Middle frontal gyrus (tissue), 1 donor: Measurements from ENCODE around the gene SFXN2.
"Not testable (repeated sequence)": the region's sequence is repeated elsewhere in the genome, so short reads cannot be mapped to it uniquely, and the experiment has no call there.

Experiments
- DNase-seq: peaks from one replicate; pipeline ENCODE4 v3.0.0-alpha.2; 2015; ENCODE audit warnings: low spot score; ENCODE audit errors: extremely low spot score

Gene SFXN2

GRCh38 chr10:102752934-102753664 is 38.7 kb downstream of the SFXN2 start:
- DNase-seq: no peak

DNA sequence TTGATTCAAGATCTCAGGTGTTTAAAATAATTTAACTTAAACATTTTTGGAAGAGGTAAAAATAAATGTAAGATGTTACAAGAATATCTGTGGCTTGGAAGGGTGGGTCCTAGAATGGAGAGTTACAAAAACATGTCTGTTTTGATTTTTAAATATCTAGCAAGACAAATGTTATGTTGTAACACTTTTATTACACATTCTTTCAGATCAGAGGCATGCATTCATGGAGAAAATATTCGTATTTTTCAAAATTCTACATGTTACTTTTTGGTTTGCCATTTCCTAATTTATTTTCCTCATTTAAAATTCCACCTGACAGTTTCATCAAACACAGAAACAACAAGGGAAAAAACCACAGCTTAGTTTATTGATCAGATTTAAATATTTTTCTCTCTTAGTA is 39.3 kb downstream of the SFXN2 start:
- DNase-seq: no peak

DNA sequence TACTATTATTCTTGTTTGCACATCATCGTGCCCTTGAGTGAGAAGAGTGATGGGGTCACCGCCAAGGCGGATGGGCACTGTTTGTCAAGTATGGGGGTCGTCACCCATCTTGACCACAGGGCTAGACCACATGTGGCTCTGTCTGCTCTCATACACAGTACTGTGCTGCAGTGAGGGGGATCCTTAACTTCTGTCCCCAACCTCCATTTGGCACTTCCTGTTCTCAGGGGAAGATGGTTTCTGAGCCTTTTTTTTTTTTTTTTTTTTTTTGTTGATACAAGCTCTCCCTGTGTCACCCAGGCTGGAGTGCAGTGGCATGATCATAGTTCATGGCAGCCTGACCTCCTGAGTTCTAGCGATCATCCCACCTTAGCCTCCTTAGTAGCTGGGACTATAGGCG is 42.9 kb downstream of the SFXN2 start:
- DNase-seq: no peak

- DNase-seq: no peak
Observed at GRCh38 chr10:102758240-102758932, 44.0 kb downstream of the SFXN2 start.

- DNase-seq: not testable (repeated sequence)
Observed at GRCh38 chr10:102758933-102759262, 44.5 kb downstream of the SFXN2 start.

DNA sequence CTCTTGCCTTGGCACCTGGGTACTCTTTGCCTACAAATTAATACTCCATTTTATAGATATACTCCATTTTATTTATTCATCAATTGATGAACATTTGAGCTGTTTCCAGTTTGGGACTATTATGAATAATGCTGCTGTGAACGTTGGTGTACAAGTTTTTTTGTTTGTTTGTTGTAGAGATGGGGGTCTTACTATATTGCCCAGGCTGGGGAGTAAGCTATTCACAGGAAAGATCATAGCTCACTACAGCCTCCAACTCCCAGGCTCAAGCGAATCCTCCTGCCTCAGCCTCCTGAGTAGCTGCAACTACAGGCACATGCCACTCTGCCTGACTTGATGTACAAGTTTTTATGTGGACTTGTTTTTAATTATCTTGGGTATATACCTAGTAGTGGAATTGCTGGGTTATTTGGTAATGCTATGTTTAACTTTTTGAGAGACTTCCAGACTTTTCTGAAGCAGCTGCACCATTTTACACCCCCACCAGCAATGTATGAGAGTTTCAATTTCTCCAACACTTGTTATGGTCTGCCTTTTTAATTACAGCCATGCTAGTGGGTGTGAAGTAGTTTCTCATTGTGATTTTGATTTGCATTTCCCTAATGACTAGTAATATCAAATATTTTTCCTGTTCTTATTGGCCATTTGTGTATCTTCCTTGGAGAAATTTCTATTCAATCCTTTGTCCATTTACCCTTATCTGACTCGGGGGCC is 45.2 kb downstream of the SFXN2 start:
- DNase-seq: no peak

DNA sequence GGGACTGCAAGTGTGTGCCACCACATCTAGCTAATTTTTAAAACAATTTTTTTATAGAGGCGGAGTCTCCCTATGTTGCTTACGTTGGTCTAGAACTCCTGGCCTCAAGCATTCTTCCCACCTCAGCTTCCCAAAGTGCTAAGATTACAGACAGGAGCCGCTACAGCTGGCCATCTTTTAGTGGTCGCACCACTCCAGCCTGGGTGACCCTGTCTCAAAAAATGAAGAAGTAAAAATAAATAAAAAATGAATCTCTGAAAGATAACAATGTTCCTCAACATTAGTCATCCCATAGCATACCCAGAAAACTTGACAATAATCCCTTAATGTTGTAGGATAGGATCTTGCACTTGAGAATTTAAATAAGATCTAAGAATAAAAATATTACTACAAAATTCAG is 47.5 kb downstream of the SFXN2 start:
- DNase-seq: no peak

GRCh38 chr10:102762401-102763015 is 48.1 kb downstream of the SFXN2 start:
- no peak for DNase-seq

GRCh38 chr10:102763037-102763607 is 48.7 kb downstream of the SFXN2 start:
- DNase-seq: no peak

DNA sequence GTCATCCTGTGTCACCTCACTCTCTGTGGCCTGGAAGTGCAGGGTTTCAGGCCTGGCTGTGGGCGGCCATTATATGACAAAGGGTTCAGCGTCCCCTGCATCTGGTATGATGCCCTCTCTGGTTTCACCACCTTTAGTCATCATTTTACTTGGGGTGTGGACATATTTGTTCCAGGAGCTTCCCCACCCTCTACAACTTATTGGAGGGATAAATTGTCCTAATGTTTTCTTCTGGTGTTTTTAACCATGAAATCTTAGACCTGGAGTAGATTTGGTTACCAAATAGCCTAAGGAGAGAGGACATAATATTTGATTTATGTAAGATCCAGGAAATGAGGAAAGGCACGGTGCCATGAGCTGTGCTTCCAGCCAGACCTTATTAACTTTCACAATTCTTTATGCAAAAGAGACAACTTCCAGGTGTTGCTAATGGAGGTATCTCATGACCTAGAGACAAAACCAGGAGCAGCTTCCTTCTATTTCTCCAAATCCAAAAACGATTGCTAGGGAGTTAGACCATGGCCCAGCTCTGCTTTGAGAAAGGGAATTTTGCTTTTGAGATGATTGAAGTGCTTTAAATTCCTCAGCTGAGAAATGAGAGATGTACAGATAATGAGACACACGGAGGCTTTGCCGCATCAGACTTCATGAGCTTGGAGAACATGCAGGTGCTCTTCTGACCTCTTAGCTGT is 50.2 kb downstream of the SFXN2 start:
- no peak for DNase-seq

DNA sequence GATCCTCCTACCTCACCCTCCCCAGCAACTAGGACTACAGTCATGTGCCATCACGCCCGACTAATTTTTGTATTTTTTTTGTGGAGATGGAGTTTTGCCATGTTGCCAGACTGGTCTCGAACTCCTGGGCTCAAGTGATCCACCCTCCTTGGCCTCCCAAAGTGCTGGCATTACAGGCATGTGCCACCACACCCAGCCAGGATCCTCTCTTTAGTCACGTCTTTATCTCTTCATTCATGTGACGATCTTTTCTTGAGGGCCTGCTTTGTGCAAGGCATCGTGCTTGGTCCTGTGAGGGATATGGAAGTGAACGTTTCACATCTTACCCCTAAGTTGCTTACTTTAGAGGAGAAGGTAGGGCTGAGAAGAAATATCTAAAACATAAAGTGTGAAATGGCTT is 50.9 kb downstream of the SFXN2 start:
- DNase-seq: no peak

DNA sequence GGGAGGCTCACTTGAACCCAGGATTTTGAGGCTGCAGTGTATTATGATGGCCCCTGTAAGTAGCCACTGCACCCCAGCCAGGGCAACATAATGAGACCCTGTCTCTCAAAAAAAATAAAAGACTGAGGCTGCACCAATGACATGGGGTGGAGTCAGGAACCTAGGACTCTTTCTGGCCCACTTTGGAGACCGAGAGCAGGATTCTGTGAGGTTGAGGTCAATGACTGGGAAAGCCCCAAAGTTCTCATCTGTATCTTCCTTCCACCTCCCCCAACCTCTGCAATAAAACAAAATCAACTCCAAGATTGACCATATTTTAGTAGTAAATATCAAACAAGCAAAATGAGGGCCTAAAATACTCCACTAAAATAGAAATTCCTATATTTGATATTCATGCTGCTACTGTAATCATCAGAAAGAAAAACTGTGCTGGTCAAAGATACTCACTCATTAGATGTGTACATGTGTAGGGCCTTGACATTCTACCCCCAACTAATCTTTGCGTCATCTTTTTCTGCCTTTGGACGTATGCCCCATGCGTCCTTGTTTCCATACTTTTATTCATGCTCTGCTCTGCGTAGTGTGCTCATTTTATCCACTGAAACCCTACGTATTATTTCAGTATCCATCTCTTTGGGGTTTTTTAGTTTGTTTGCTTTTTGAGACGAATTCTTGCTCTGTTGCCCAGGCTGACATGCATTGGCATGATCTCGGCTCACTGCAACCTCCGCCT is 53.2 kb downstream of the SFXN2 start:
- no peak for DNase-seq

GRCh38 chr10:102769375-102770107 is 55.1 kb downstream of the SFXN2 start:
- DNase-seq: no peak

- DNase-seq: no peak
Observed at GRCh38 chr10:102770108-102770482, 55.7 kb downstream of the SFXN2 start.

DNA sequence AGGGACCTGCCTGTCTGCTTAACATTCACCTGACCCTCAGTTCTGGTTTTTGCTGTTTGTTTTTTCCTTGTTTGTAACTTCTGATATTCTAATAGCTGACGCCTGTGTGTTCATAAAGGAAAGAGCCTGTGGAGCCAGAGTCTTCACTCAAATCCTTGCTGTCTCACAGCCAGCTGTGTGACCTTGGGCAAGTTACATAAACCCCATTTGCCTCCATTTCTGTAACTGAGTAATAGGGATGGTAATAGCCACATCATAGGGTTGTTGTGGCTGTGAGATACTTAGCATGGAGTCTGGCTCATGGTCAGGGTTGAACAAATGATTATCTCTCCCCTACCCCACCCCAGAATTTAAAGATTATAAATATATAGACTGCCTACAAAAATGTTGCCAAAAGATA is 56.4 kb downstream of the SFXN2 start:
- DNase-seq: no peak

DNA sequence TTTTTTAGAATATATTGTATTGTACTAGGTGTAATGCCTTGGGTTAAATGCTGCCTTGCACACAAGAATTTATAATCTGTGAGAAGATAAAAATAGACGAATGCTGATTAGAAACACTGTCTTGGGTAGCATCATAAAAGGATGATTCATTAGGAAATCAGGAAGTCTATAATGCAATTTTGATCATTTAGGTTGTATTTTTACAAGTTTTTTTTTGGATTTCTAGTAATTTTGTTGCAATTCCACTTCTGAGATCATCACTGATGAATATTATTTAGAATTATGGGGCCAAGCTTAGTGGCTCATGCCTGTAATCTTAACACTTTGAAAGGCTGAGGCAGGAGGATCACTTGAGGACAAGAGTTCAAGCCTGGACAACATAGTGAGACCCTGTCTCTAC is 58.9 kb downstream of the SFXN2 start:
- DNase-seq: no peak

DNA sequence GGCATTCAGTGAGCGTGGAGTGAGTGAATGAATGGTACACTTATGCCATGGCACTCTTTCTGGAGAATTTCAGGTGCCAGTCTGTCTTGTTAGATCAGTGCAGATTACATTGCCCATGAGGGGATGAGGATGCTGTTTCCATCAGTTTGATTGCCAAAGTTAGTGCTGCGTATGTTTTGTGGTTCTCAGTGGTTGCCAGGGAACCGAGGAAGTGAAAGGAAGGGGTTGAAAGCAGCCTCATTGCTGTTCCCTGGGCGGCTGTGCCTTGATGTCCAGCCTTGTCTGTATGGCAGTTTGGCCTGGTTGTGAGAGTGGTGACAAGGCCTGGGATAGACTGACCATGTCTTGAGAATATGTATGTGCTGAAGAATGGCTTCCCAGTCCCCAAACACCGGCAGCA is 59.5 kb downstream of the SFXN2 start:
- DNase-seq: no peak

DNA sequence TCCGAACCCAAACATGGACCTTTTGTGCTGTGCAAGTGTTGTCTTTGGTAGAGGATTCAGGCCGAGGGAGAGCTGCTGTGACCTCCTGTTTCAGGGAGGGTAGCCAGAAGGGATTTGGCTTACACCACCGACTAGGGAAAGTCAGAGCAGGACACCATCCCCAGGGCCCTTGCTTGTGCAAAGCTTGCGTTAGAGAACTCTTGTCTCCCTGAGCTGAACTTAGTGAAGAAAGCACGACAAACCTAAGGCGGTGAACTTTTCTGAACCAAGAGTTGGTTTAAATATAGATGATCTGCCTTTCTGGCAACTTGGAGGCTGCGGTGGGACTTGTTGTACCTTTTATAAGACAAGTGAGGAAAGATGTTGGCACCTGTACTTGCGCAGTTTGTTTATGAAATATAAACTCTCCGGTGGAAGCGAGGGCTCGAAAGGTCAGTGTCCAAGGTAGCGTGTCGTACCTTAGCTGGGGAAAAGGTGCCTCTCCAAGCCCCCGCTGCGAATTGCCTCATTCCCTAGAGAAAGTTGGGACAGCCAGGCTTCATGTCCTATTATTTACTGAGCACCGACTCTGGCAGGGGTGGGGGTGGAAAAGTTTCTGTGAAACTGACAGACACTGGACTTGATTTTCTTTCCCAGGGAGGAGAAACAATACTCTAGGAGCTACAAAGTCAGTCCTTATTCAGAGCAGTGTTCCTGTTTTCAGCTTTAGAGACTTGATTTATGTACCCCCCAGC is 60.9 kb downstream of the SFXN2 start:
- DNase-seq: no peak
